SK-N-SH treated with all-trans-retinoic acid at 6 μM for 48 hours (cell line): ENCODE measurements around the gene FBLIM1.

ENCODE experiments used
- ATAC-seq: fragments of 200-7000 bp; cut with Tn5 transposase; 3 replicates; pipeline ENCODE4 v1.9.1; 2020; ENCODE audit warnings: mild to moderate bottlenecking, moderate library complexity
- ARNTL ChIP-seq: fragments of 450-650 bp; formaldehyde crosslinking; IDR thresholded peaks from 2 replicates; pipeline ENCODE4 v1.5.0; 2020; ENCODE audit warnings: low read depth, mild to moderate bottlenecking, moderate library complexity, borderline replicate concordance
- CREB5 ChIP-seq: fragments of 250-450 bp; sonication (Bioruptor Pico); IDR thresholded peaks from 2 replicates; pipeline ENCODE4 v1.5.1; 2020; ENCODE audit warnings: low read depth, mild to moderate bottlenecking, moderate library complexity
- CSDC2 ChIP-seq: fragments of 250-450 bp; sonication (Bioruptor Pico); IDR thresholded peaks from 2 replicates; pipeline ENCODE4 v1.5.0; 2020; ENCODE audit warnings: mild to moderate bottlenecking, moderate library complexity
- CSRNP3 ChIP-seq: fragments of 250-450 bp; sonication (Bioruptor Pico); IDR thresholded peaks from 2 replicates; pipeline ENCODE4 v1.5.1; 2021; ENCODE audit warnings: mild to moderate bottlenecking, moderate library complexity
- ESRRG ChIP-seq: fragments of 250-450 bp; sonication (Bioruptor Pico); IDR thresholded peaks from 2 replicates; pipeline ENCODE4 v1.6.1; 2021; ENCODE audit warnings: mild to moderate bottlenecking
- GLIS3 ChIP-seq: fragments of 250-450 bp; sonication (Bioruptor Pico); IDR thresholded peaks from 2 replicates; pipeline ENCODE4 v1.5.0; 2020; ENCODE audit warnings: mild to moderate bottlenecking, moderate library complexity
- ISL1 ChIP-seq: fragments of 250-450 bp; sonication (Bioruptor Pico); IDR thresholded peaks from 2 replicates; pipeline ENCODE4 v2.1.2; 2022; ENCODE audit warnings: mild to moderate bottlenecking, moderate library complexity
- OSR1 ChIP-seq: fragments of 250-450 bp; sonication (Bioruptor Pico); IDR thresholded peaks from 2 replicates; pipeline ENCODE4 v1.8.0; 2022; ENCODE audit warnings: moderate library complexity, mild to moderate bottlenecking, inconsistent platforms
- PATZ1 ChIP-seq: fragments of 250-450 bp; sonication (Bioruptor Pico); IDR thresholded peaks from 2 replicates; pipeline ENCODE4 v1.8.0; 2020; ENCODE audit warnings: mild to moderate bottlenecking, moderate library complexity, borderline replicate concordance
- POU6F1 ChIP-seq: fragments of 250-450 bp; sonication (Bioruptor Pico); IDR thresholded peaks from 2 replicates; pipeline ENCODE4 v1.8.0; 2021; ENCODE audit warnings: low read depth, mild to moderate bottlenecking, moderate library complexity, borderline replicate concordance
- SNAI2 ChIP-seq: fragments of 250-450 bp; sonication (Bioruptor Pico); IDR thresholded peaks from 2 replicates; pipeline ENCODE4 v1.5.0; 2020; ENCODE audit warnings: mild to moderate bottlenecking, moderate library complexity
- TCF4 ChIP-seq: fragments of 250-450 bp; sonication (Bioruptor Pico); IDR thresholded peaks from 2 replicates; pipeline ENCODE4 v1.8.0; 2021; ENCODE audit warnings: mild to moderate bottlenecking, moderate library complexity, borderline replicate concordance
- TOX ChIP-seq: fragments of 250-450 bp; sonication (Bioruptor Pico); IDR thresholded peaks from 2 replicates; pipeline ENCODE4 v1.8.0; 2021; ENCODE audit warnings: mild to moderate bottlenecking, moderate library complexity, borderline replicate concordance
- TSHZ2 ChIP-seq: fragments of 250-450 bp; sonication (Bioruptor Pico); IDR thresholded peaks from 2 replicates; pipeline ENCODE4 v1.5.0; 2020; ENCODE audit warnings: mild to moderate bottlenecking, moderate library complexity
- ZC3H10 ChIP-seq: fragments of 250-450 bp; sonication (Bioruptor Pico); IDR thresholded peaks from 2 replicates; pipeline ENCODE4 v1.5.1; 2021; ENCODE audit warnings: mild to moderate bottlenecking, moderate library complexity
- ZFP3 ChIP-seq: fragments of 250-450 bp; sonication (Bioruptor Pico); IDR thresholded peaks from 2 replicates; pipeline ENCODE4 v1.5.0; 2020; ENCODE audit warnings: mild to moderate bottlenecking, moderate library complexity
- ZFP30 ChIP-seq: fragments of 450-650 bp; formaldehyde crosslinking; IDR thresholded peaks from 2 replicates; pipeline ENCODE4 v1.5.0; 2022; ENCODE audit warnings: mild to moderate bottlenecking, moderate library complexity
- ZNF565 ChIP-seq: fragments of 450-650 bp; formaldehyde crosslinking; conservative IDR thresholded peaks from 2 replicates; pipeline ENCODE4 v1.5.0; 2020; ENCODE audit warnings: low read depth, mild to moderate bottlenecking, moderate library complexity
- ZNF70 ChIP-seq: fragments of 450-650 bp; formaldehyde crosslinking; IDR thresholded peaks from 2 replicates; pipeline ENCODE4 v1.5.0; 2020; ENCODE audit warnings: mild to moderate bottlenecking, moderate library complexity
- ZNF8 ChIP-seq: fragments of 450-650 bp; formaldehyde crosslinking; IDR thresholded peaks from 2 replicates; pipeline ENCODE4 v1.5.0; 2020; ENCODE audit warnings: mild to moderate bottlenecking, moderate library complexity

Gene FBLIM1

GRCh38 chr1:15830258-15830657 is 71.7 kb downstream of the FBLIM1 start:
- no peak for ATAC-seq
- TF ChIP-seq CREB5 (CRISPR knock-in tag), result no peak
- TF ChIP-seq ESRRG (CRISPR knock-in tag), result no peak
- no peak for TF ChIP-seq ZNF70 (CRISPR knock-in tag)
- no peak for TF ChIP-seq ZFP30 (CRISPR knock-in tag)
- no peak for TF ChIP-seq ZC3H10
- TF ChIP-seq TCF4 (CRISPR knock-in tag), result no peak
- TF ChIP-seq ZNF565 (CRISPR knock-in tag), result no peak
- TF ChIP-seq TSHZ2 (CRISPR knock-in tag), result no peak
- no peak for TF ChIP-seq ZFP3
- no peak for TF ChIP-seq GLIS3
- no peak for TF ChIP-seq PATZ1 (CRISPR knock-in tag)

GRCh38 chr1:15833069-15833679 is 74.6 kb downstream of the FBLIM1 start:
- TF ChIP-seq ARNTL (CRISPR knock-in tag) (no peak), ZNF8 (CRISPR knock-in tag) (no peak), ZNF565 (CRISPR knock-in tag) (no peak), CSRNP3 (CRISPR knock-in tag) (no peak), PATZ1 (CRISPR knock-in tag) (no peak), CSDC2 (no peak), ZC3H10 (no peak), OSR1 (CRISPR knock-in tag) (no peak), GLIS3 (no peak), TOX (CRISPR knock-in tag) (no peak), TCF4 (CRISPR knock-in tag) (no peak), SNAI2 (CRISPR knock-in tag) (no peak), POU6F1 (CRISPR knock-in tag) (no peak), ZFP3 (no peak), ZFP30 (CRISPR knock-in tag) (no peak), TSHZ2 (CRISPR knock-in tag) (no peak), ISL1 (CRISPR knock-in tag) (no peak)
- ATAC-seq, result no peak
